GM18520 (cell line): ENCODE results near the gene CFAP68.

ENCODE experiments used
- ATAC-seq: cut with Tn5 transposase; IDR thresholded peaks from one replicate; pipeline ENCODE4 v1.9.1; 2021; ENCODE audit not compliant: unreplicated experiment

CFAP68 gene, protein sequence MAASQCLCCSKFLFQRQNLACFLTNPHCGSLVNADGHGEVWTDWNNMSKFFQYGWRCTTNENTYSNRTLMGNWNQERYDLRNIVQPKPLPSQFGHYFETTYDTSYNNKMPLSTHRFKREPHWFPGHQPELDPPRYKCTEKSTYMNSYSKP

GRCh38 chr11:111878849-111879636 is at the start of gene CFAP68, which contains the start of gene FDXACB1:
CFAP68 (plus strand) TSS chr11:111879541; CDS start chr11:111879561, 20 bp downstream.
FDXACB1 (minus strand) TSS chr11:111879165; CDS start chr11:111879132, 33 bp downstream.
- ATAC-seq = peak; percentile 84

- no peak for ATAC-seq
Observed at GRCh38 chr11:111833524-111833923, 45.8 kb upstream of the CFAP68 start.

DNA sequence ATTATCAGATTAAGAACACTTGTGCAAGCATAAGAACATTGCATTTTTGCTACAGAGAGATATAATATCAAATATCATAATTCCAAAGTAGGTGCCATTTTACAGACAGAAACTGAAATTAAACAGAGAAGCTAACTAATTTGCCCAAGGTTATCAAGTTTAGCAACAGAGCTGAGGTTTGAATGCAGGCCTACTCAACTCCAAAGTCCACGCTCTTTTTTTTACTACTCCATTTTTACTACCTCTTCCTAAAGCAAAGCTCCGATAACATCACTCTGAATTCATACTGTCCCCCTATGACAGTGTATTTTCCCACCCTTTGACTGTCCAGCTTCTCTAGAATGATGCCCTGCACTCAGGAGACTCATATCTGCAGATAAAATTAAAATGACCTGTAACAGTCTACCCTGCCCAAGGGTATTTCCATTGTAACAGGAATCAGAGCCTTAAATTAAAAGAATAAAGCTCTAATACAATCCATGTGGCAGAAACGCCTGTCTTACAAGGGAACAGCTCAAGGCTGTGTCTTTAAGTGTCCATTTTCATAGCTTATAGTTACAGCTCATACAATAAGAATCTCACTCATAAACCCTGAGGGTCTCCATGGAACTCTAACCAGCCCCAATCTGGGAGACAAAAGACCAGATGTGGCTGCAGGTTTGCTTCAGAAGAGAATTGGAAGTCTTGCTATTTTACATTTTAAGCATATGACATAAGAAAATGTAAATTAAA is 44.7 kb upstream of the CFAP68 start:
- ATAC-seq = no peak

GRCh38 chr11:111835665-111836064 is 43.7 kb upstream of the CFAP68 start:
- no peak for ATAC-seq

DNA sequence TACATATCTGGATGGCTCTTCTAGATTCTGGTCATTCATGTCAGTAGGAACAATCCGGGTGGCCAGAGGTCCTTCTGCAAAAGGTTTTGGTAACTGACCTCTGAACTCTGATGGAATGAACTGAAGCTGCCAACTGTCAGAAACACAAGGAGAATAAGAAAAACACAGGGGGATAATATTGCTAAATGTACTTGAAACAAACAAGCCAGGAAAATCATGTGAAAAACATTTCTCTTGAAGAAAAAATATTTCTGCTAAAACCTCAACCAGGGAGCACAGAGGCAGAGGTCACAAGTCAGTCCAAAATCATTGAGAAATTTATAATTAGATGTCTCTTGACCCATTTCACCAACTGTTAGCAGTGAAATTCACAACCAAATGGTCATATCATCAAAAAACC is 43.2 kb upstream of the CFAP68 start:
- ATAC-seq = no peak

- peak; percentile 51 for ATAC-seq
Observed at GRCh38 chr11:111836721-111837120, 42.6 kb upstream of the CFAP68 start.

GRCh38 chr11:111837366-111837891 is 41.9 kb upstream of the CFAP68 start:
- ATAC-seq = no peak

GRCh38 chr11:111838054-111838453 is 41.3 kb upstream of the CFAP68 start:
- no peak for ATAC-seq

DNA sequence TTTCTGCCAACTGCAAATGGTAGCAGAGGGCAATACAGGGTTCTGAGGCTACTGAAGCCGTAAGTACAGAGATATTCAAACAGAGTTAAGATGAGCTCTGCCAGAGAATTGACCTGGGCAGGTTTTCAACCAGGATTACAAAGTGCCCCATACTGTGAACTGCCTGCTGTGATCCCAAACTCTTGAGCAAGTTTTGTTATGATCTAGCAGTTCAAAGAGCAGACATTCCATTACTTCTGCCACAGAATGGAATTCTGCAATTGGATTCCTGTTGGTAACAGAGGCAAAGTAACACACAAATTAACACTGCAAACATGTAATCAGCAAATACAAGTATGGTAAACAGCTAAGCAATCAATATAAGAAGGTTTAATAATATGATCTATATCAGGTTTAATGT is 39.2 kb upstream of the CFAP68 start:
- ATAC-seq = no peak

- ATAC-seq = no peak
Observed at GRCh38 chr11:111841370-111842053, 37.8 kb upstream of the CFAP68 start.

GRCh38 chr11:111843661-111844060 is 35.7 kb upstream of the CFAP68 start:
- ATAC-seq = no peak

GRCh38 chr11:111845276-111846028 is 33.9 kb upstream of the CFAP68 start:
- ATAC-seq = no peak

GRCh38 chr11:111846063-111846462 is 33.3 kb upstream of the CFAP68 start:
- no peak for ATAC-seq

- ATAC-seq = no peak
Observed at GRCh38 chr11:111846636-111847035, 32.7 kb upstream of the CFAP68 start.

DNA sequence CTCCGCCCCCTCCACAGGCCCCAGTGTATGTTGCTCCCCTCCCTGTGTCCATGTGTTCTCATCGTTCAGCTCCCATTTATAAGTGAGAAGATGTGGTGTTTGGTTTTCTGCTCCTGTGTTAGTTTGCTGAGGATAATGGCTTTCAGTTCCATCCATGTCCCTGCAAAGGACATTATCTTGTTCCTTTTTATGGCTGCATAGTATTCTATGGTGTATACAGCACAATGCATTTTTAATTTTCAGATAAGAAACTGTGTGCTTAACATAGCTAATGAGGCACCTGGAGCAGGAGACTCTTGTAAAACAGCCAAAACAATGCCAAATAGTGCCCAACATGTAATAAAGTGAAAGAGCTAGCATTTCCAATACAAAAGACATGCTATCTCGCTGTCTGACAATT is 29.7 kb upstream of the CFAP68 start:
- ATAC-seq = no peak

DNA sequence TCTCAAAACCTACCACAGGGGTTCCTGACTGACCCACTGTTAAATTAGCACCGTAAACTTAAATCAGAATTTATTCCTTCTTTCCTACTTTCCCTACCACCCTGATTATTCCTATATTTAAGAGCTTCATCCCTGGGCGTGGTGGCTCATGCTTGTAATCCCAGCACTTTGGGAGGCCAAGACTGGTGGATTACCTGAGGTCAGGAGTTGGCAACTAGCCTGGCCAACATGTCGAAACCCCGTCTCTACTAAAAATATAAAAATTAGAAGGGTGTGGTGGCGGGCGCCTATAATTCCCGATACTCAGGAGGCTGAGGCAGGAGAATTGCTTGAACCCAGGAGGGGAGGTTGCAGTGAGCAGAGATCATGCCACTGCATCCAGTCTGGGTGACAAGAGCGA is 28.3 kb upstream of the CFAP68 start:
- ATAC-seq = no peak

- no peak for ATAC-seq
Observed at GRCh38 chr11:111851636-111852035, 27.7 kb upstream of the CFAP68 start.

DNA sequence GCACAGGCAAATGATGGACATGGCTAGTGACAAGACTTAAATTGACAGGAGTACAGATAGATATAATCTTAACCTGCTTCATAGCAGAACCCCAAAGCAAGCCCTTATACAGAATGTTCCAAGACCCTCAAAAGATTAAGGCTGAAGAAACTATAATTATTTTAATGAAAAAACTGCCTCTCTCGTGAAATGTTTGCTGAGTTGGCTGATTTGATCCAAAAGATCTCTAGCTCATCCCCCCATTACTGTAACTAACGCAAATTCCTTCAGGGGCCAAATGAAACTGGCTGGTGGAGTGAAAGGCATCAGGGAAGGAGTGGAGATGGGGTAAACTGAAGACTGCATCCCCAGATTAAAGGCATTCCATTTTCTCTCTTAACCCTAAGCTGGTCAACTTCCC is 27.2 kb upstream of the CFAP68 start:
- ATAC-seq = no peak

DNA sequence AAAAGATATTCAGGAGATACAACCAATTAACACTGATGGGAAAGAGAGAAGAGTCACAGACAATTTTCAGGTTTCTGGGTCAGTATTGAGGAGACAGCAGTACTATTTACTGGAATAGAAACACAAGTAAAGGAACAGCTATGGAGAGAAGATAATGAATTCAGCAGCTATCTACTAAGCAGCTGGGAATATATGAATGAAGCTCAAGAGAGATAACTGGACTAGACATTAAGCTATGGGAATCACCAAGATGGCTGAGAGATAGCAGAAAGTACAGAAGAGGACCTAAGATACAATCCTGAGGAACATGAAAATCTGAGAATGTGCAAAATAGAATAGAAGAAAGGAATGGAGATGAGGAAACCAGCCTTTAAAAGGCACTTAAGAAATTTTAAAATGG is 23.8 kb upstream of the CFAP68 start:
- ATAC-seq = no peak

DNA sequence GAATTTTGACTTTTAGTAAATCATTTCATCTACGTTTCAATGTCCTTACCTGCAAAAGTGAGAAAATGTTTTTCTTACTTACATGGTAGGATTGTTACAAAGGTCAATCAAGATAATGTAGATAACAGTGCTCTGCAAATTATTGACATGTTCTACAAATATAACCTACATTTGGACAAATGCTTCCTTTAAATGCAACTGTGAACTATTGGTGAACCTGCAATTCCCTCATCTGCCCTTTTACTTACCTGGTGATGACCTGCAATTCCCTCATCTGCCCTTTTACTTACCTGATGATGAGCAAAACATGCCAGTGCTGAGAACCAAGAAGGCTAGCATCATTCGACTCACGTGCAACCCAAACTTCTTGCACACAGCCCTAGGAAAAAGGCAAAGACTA is 19.1 kb upstream of the CFAP68 start:
- ATAC-seq = no peak
